HG03139 (cell line): ENCODE data around the gene MASP2.
"Not testable (repeated sequence)": the region's sequence is repeated elsewhere in the genome, so short reads cannot be mapped to it uniquely, and the experiment has no call there.

Experiments used
- ATAC-seq: cut with Tn5 transposase; IDR thresholded peaks from one replicate; pipeline ENCODE4 v1.9.1; 2021; ENCODE audit not compliant: unreplicated experiment

The MASP2 gene

GRCh38 chr1:11046625-11047365 lies at the start of gene MASP2:
TSS of gene MASP2 (minus strand) at chr1:11047239. CDS start at chr1:11047207, 32 bp downstream.
- ATAC-seq, result no peak

GRCh38 chr1:11083784-11084183 lies 36.7 kb upstream of the MASP2 start:
- ATAC-seq, result not testable (repeated sequence)

GRCh38 chr1:11080931-11081330 lies 33.9 kb upstream of the MASP2 start:
- ATAC-seq, result no peak

GRCh38 chr1:11078631-11079030 lies 31.6 kb upstream of the MASP2 start:
- ATAC-seq, result no peak

GRCh38 chr1:11073398-11073797 lies 26.4 kb upstream of the MASP2 start:
- ATAC-seq, result not testable (repeated sequence)

- ATAC-seq, result no peak
Observed at GRCh38 chr1:11072216-11072917, 25.3 kb upstream of the MASP2 start.

- ATAC-seq, result no peak
Observed at GRCh38 chr1:11071463-11072215, 24.6 kb upstream of the MASP2 start.

GRCh38 chr1:11070876-11071275 lies 23.8 kb upstream of the MASP2 start:
- ATAC-seq, result no peak

GRCh38 chr1:11068600-11069473 lies 21.8 kb upstream of the MASP2 start:
- ATAC-seq, result no peak

- ATAC-seq, result no peak
Observed at GRCh38 chr1:11067716-11068599, 20.9 kb upstream of the MASP2 start.

GRCh38 chr1:11065796-11066195 lies 18.8 kb upstream of the MASP2 start:
- ATAC-seq, result no peak

GRCh38 chr1:11064942-11065341 lies 17.9 kb upstream of the MASP2 start:
- ATAC-seq, result no peak

GRCh38 chr1:11063937-11064537 lies 17.0 kb upstream of the MASP2 start:
- ATAC-seq, result not testable (repeated sequence)

- ATAC-seq, result no peak
Observed at GRCh38 chr1:11062965-11063401, 15.9 kb upstream of the MASP2 start.

GRCh38 chr1:11061652-11062365 lies 14.8 kb upstream of the MASP2 start:
- no peak for ATAC-seq

GRCh38 chr1:11059968-11060830 lies 13.2 kb upstream of the MASP2 start, which contains the start of gene SRM:
TSS of gene SRM (minus strand) at chr1:11060018. CDS start at chr1:11059943, 75 bp downstream.
- peak; percentile 85 for ATAC-seq

GRCh38 chr1:11059155-11059967 lies 12.3 kb upstream of the MASP2 start:
- ATAC-seq, result no peak
